ENCODE results near the gene KIAA1755. TPM values are rescaled to one million over a fixed set of nuclear protein-coding genes. Genes with fewer than 3 reads are reported as not detected.
A peak's percentile ranks its signal among the peaks of the same experiment; 100 is the strongest.

KIAA1755 gene
- total RNA-seq, 1 experiment from 2014 or later, result 0.22 TPM

GRCh38 chr20:38171675-38172043 lies 88.9 kb downstream of the KIAA1755 start:
- no peaks in the 10 kb centered on the region for H3K9me3 ChIP-seq (ENCODE audit: insufficient read depth, low read depth)
- BruUV-seq (replicated peaks), result no TSS peak
- H3K4me3 ChIP-seq, result no peak overlapping the region
- peaks cover 71% of the 10 kb centered on the region for H3K4me1 ChIP-seq (replicated peaks; ENCODE audit: insufficient read depth)
- POLR2A ChIA-PET (ENCODE audit: unreplicated experiment), result no interaction called here
- no peaks in the 10 kb centered on the region for H4K20me1 ChIP-seq (ENCODE audit: insufficient read depth)
- peaks cover 61% of the 10 kb centered on the region for H3F3A ChIP-seq (ENCODE audit: insufficient read depth, low read depth)
- H3K27me3 ChIP-seq (ENCODE audit: insufficient read depth, low read depth), result no peaks in the 10 kb centered on the region
- no peaks in the 10 kb centered on the region for H3K79me2 ChIP-seq (ENCODE audit: low read depth)
- no peaks in the 10 kb centered on the region for H3K36me3 ChIP-seq (ENCODE audit: low read depth)
- no peak overlapping the region for H2AFZ ChIP-seq
- CTCF ChIA-PET, result interaction anchor here (0.6 kb wide), 1 partner anchor 46 kb away, joined by 10 read pairs; no protein-coding TSS in a partner anchor
- no peak overlapping the region for H3K27ac ChIP-seq
- intact Hi-C loops (cut with micrococcal nuclease; ENCODE audit: unreplicated experiment), result no loop called here
- TF ChIP-seq EZH2 (IDR thresholded peaks at IDR 0.05; ENCODE audit: low read depth), result no peak
- no peak for TF ChIP-seq CTCF (conservative IDR thresholded peaks at IDR 0.05)
- H3K4me2 ChIP-seq, result no peak overlapping the region
- no peaks in the 10 kb centered on the region for H3K9me2 ChIP-seq (ENCODE audit: insufficient read depth)
- no peak for DNase-seq

- H3K27ac ChIP-seq, result no peak overlapping the region
- POLR2A ChIA-PET (ENCODE audit: unreplicated experiment), result no interaction called here
Observed at GRCh38 chr20:38170826-38171674, 89.5 kb downstream of the KIAA1755 start.

GRCh38 chr20:38170219-38170825 lies 90.2 kb downstream of the KIAA1755 start:
- DNase-seq, result no peak

More at GRCh38 chr20:38170826-38171674, 89.5 kb downstream of the KIAA1755 start:
- Histone ChIP-seq H3K9me2 (ENCODE audit: insufficient read depth) (no peaks in the 10 kb centered on the region), H4K20me1 (ENCODE audit: insufficient read depth) (no peaks in the 10 kb centered on the region), H3K4me1 (replicated peaks; ENCODE audit: insufficient read depth) (peaks cover 73% of the 10 kb centered on the region), H3F3A (ENCODE audit: insufficient read depth, low read depth) (peaks cover 64% of the 10 kb centered on the region), H3K79me2 (ENCODE audit: low read depth) (no peaks in the 10 kb centered on the region), H3K27me3 (ENCODE audit: insufficient read depth, low read depth) (no peaks in the 10 kb centered on the region), H3K36me3 (ENCODE audit: low read depth) (no peaks in the 10 kb centered on the region), H2AFZ (no peak overlapping the region), H3K4me2 (no peak overlapping the region), H3K4me3 (no peak overlapping the region), H3K9me3 (ENCODE audit: insufficient read depth, low read depth) (no peaks in the 10 kb centered on the region)
- TF ChIP-seq CTCF (conservative IDR thresholded peaks at IDR 0.05) (no peak), EZH2 (IDR thresholded peaks at IDR 0.05; ENCODE audit: low read depth) (no peak)
- no peak for DNase-seq
- intact Hi-C loops (cut with micrococcal nuclease; ENCODE audit: unreplicated experiment), result no loop called here
- CTCF ChIA-PET, result no interaction called here
- BruUV-seq (replicated peaks), result no TSS peak

More at GRCh38 chr20:38170219-38170825, 90.2 kb downstream of the KIAA1755 start:
- H3K9me3 ChIP-seq (ENCODE audit: insufficient read depth, low read depth), result no peaks in the 10 kb centered on the region
- H3F3A ChIP-seq (ENCODE audit: insufficient read depth, low read depth), result peaks cover 63% of the 10 kb centered on the region
- POLR2A ChIA-PET (ENCODE audit: unreplicated experiment), result interaction anchor here (0.6 kb wide), 1 partner anchor 14 kb away, joined by 3 read pairs; no protein-coding TSS in a partner anchor
- H3K27me3 ChIP-seq (ENCODE audit: insufficient read depth, low read depth), result no peaks in the 10 kb centered on the region
- H3K9me2 ChIP-seq (ENCODE audit: insufficient read depth), result no peaks in the 10 kb centered on the region
- no peak overlapping the region for H3K4me2 ChIP-seq
- BruUV-seq (replicated peaks), result no TSS peak
- H3K4me1 ChIP-seq (replicated peaks; ENCODE audit: insufficient read depth), result peaks cover 79% of the 10 kb centered on the region
- H3K36me3 ChIP-seq (ENCODE audit: low read depth), result no peaks in the 10 kb centered on the region
- intact Hi-C loops (cut with micrococcal nuclease; ENCODE audit: unreplicated experiment), result no loop called here
- TF ChIP-seq EZH2 (IDR thresholded peaks at IDR 0.05; ENCODE audit: low read depth) (no peak), CTCF (conservative IDR thresholded peaks at IDR 0.05) (no peak)
- CTCF ChIA-PET, result interaction anchor here (0.6 kb wide), 1 partner anchor 113 kb away, joined by 3 read pairs; no protein-coding TSS in a partner anchor
- H3K4me3 ChIP-seq, result no peak overlapping the region
- H4K20me1 ChIP-seq (ENCODE audit: insufficient read depth), result no peaks in the 10 kb centered on the region
- 0 out of 2 replicates have a peak, but pooled peaks cover 4% of the 10 kb centered on the region for H3K79me2 ChIP-seq (ENCODE audit: low read depth)
- no peak overlapping the region for H2AFZ ChIP-seq
- H3K27ac ChIP-seq, result peak overlapping the region; percentile 93

All from PC-9 (cell line).